Measurements from ENCODE around the gene CELF3. TPM values are rescaled to one million over a fixed set of nuclear protein-coding genes. Genes with fewer than 3 reads are reported as not detected.
"Not testable (repeated sequence)": the region's sequence is repeated elsewhere in the genome, so short reads cannot be mapped to it uniquely, and the experiment has no call there.

The CELF3 gene
- total RNA-seq, 1 donor from 2014 or later = not detected

DNA sequence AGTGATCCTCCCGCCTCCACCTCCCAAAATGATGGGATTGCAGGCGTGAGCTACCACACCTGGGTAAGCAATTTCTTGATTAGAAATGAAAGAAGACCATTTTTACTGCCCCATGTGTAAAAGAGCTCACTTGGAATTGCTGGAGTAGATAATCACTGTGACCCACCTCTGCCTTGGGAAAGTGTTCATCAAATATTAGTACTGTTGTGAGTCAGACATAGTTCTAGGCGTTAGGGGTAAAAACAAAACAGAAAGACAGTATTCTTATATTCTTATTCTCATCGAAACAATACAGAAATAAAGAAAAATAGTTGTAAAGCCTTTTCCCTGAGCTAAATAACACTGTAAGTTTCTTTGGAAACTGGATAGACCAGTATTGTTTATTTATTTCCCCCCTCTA, 36.2 kb downstream of the CELF3 start:
- H3K27me3 Mint-ChIP-seq (ENCODE audit: insufficient read depth) = no peaks in the 10 kb centered on the region
- H3K36me3 Mint-ChIP-seq (ENCODE audit: low read depth) = peaks cover 9% of the 10 kb centered on the region
- intact Hi-C loops (cut with micrococcal nuclease) = no loop called here
- no peak for DNase-seq (ENCODE audit: low spot score)
- H3K4me3 Mint-ChIP-seq = no peak overlapping the region
- no peak overlapping the region for H3K27ac Mint-ChIP-seq
- H3K4me1 Mint-ChIP-seq (ENCODE audit: low read depth) = no peaks in the 10 kb centered on the region
- no peaks in the 10 kb centered on the region for H3K9me3 Mint-ChIP-seq

DNA sequence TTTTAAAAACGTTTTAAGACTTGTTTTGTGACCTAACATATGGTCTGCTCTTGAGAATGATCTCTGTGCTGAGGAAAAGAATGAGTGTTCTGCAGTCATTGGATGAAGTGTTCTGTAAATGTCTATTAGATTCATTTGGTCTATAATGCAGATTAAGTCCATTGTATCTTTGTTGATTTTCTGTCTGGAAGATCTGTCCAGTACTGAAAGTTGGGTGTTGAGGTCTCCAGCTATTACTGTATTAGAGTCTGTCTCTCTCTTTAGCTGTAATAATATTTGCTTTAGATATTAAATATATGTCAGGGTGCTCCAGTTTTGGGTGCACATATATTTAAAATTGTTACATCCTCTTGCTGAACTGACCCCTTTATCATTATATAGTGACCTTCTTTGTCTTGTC, 43.2 kb downstream of the CELF3 start:
- no peak overlapping the region for H3K27ac Mint-ChIP-seq
- DNase-seq (ENCODE audit: low spot score) = no peak
- H3K36me3 Mint-ChIP-seq (ENCODE audit: low read depth) = peaks cover 30% of the 10 kb centered on the region
- no peaks in the 10 kb centered on the region for H3K9me3 Mint-ChIP-seq
- no peaks in the 10 kb centered on the region for H3K4me1 Mint-ChIP-seq (ENCODE audit: low read depth)
- no peaks in the 10 kb centered on the region for H3K27me3 Mint-ChIP-seq (ENCODE audit: insufficient read depth)
- intact Hi-C loops (cut with micrococcal nuclease) = no loop called here
- no peak overlapping the region for H3K4me3 Mint-ChIP-seq

DNA sequence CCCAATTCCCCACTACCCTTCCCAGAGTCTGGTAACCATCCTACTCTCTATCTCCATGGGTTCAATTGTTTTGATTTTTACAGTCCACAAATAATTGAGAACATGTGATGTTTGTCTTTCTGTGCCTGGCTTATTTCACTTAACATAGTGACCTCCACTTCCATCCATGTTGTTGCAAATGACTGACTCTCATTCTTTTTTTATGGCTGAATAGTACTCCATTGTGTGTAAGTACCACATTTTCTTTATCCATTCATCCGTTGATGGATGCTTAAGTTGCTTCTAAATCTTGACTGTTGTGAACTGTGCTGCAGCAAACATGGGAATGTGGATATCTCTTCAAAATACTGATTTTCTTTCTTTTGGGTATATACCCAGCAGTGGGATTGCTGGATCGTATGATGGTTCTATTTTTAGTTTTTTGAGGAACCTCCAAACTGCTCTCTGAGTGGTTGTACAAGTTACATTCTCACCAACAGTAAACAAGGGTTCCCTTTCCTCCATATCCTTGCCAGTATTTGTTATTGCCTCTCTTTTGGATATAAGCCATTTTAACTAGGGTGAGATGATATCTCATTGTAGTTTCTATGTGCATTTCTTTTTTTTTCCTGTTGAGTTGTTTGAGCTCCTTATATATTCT, 46.4 kb downstream of the CELF3 start:
- H3K27me3 Mint-ChIP-seq (ENCODE audit: insufficient read depth); DNase-seq (ENCODE audit: low spot score); intact Hi-C loops (cut with micrococcal nuclease); H3K4me3 Mint-ChIP-seq; H3K4me1 Mint-ChIP-seq (ENCODE audit: low read depth); H3K27ac Mint-ChIP-seq; H3K9me3 Mint-ChIP-seq: not testable (repeated sequence)
- peaks cover 36% of the 10 kb centered on the region for H3K36me3 Mint-ChIP-seq (ENCODE audit: low read depth)

DNA sequence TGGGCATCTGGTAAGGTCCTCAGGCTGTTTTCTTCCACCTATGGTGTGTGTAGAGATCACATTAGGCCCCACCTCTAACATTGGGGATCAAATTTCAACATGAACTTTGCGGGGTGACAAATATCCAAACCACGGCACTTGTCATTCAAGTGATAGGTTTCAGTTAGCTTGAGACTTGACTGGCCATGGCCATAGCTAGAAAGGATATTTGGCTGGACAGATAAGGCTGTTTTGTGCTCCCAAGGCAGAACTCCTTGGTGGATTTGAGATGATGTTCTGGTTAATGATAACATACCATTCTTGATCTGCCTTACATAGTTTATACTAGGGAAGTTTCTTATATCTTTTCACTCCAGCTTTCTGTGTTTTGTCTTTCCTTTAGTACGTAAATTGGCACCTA, 48.5 kb downstream of the CELF3 start:
- DNase-seq (ENCODE audit: low spot score) = no peak
- Mint-ChIP-seq H3K4me1 (ENCODE audit: low read depth) (no peaks in the 10 kb centered on the region), H3K36me3 (ENCODE audit: low read depth) (peaks cover 40% of the 10 kb centered on the region), H3K4me3 (no peak overlapping the region), H3K27me3 (ENCODE audit: insufficient read depth) (no peaks in the 10 kb centered on the region), H3K9me3 (no peaks in the 10 kb centered on the region), H3K27ac (no peak overlapping the region)
- intact Hi-C loops (cut with micrococcal nuclease) = no loop called here

DNA sequence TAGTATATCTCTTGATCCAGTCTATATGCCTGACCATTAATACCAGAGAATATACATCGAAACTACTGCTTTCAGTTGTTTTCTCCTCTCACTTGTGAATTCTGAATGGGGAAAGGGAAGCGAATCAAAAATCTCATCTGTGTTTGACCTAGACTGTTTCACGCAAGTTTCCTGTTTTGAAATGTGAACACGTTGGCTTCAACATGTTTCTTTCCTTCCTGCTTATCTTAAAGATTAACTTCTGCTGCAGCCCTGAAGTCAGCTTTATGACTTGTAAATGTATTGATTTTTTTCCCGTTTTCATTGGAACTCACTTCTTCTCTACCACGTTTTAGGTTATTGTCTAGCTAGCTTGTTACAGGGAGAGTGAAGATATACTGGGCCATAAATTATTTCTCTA, 54.9 kb downstream of the CELF3 start:
- Mint-ChIP-seq H3K4me1 (ENCODE audit: low read depth) (peaks cover 11% of the 10 kb centered on the region), H3K27ac (no peak overlapping the region), H3K9me3 (no peaks in the 10 kb centered on the region), H3K4me3 (no peak overlapping the region), H3K36me3 (ENCODE audit: low read depth) (peaks cover 22% of the 10 kb centered on the region), H3K27me3 (ENCODE audit: insufficient read depth) (no peaks in the 10 kb centered on the region)
- DNase-seq (ENCODE audit: low spot score) = no peak
- intact Hi-C loops (cut with micrococcal nuclease) = no loop called here

DNA sequence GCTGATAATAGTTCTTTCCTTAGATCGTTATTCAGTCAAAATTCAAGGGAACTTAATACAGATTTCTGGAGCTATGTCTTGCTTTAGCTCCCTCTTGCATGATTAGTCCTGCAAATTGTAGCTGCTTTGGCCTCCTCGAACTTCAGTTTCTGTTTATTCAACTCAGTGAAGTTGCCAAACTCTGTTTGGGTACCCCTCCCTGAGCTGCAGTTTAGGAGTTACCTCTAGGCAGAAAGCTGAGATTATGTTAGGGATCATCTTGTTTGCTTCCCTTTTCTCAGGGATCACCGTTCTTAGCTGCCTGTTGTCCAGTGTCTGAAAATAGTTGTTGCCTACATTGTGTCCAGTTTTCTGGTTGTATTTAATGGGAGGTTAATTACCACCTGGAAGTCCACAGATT, 61.2 kb downstream of the CELF3 start:
- no peak overlapping the region for H3K27ac Mint-ChIP-seq
- peaks cover 15% of the 10 kb centered on the region for H3K36me3 Mint-ChIP-seq (ENCODE audit: low read depth)
- H3K4me3 Mint-ChIP-seq = no peak overlapping the region
- no peaks in the 10 kb centered on the region for H3K27me3 Mint-ChIP-seq (ENCODE audit: insufficient read depth)
- intact Hi-C loops (cut with micrococcal nuclease) = no loop called here
- no peak for DNase-seq (ENCODE audit: low spot score)
- H3K4me1 Mint-ChIP-seq (ENCODE audit: low read depth) = peaks cover 20% of the 10 kb centered on the region
- H3K9me3 Mint-ChIP-seq = no peaks in the 10 kb centered on the region

DNA sequence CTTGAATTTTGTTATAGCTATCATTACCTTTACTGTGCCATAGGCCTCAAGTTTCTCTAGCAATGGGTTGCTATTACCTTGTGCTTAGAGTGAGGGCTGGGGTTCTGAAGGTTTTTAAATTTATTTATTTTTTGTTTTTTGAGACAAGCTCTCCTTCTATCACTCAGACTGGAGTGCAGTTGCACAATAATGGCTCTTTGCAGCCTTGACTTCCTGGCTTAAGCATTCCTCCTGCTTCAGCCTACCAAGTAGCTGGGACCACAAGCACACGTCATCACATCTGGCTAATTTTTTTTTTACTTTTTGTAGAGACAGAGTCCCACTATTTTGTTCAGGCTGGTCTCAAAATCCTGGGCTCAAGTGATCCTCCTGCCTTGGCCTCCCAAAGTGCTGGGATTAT, 63.2 kb downstream of the CELF3 start:
- Mint-ChIP-seq H3K4me1 (ENCODE audit: low read depth) (peaks cover 20% of the 10 kb centered on the region), H3K4me3 (no peak overlapping the region), H3K36me3 (ENCODE audit: low read depth) (peaks cover 12% of the 10 kb centered on the region), H3K27ac (no peak overlapping the region), H3K9me3 (no peaks in the 10 kb centered on the region), H3K27me3 (ENCODE audit: insufficient read depth) (no peaks in the 10 kb centered on the region)
- intact Hi-C loops (cut with micrococcal nuclease) = no loop called here
- no peak for DNase-seq (ENCODE audit: low spot score)

Other genes with a start within 250 kb of the CELF3 start
- gene CGN, start 205.4 kb downstream of the CELF3 start, total RNA-seq = 0.17 and 0.91 TPM in 2 replicates
- 1.9 and 2.3 TPM in 2 replicates for gene TUFT1, start 176.5 kb downstream of the CELF3 start, total RNA-seq
- 31.1 and 31.9 TPM in 2 replicates for gene SNX27, start 104.8 kb downstream of the CELF3 start, total RNA-seq
- gene RIIAD1, start 4.7 kb upstream of the CELF3 start, total RNA-seq = not detected in 2 replicates
- 136 and 141 TPM in 2 replicates for gene MRPL9, start 46.7 kb upstream of the CELF3 start, total RNA-seq
- 14.6 and 16.4 TPM in 2 replicates for gene TDRKH, start 73.7 kb upstream of the CELF3 start, total RNA-seq
- gene LINGO4, start 88.6 kb upstream of the CELF3 start, total RNA-seq = 0.07 and 0.10 TPM in 2 replicates
- 2.6 and 2.7 TPM in 2 replicates for gene RORC, start 115.0 kb upstream of the CELF3 start, total RNA-seq
- 1.0 and 1.2 TPM in 2 replicates for gene C2CD4D, start 123.0 kb upstream of the CELF3 start, total RNA-seq
- not detected in 2 replicates for gene THEM5, start 136.9 kb upstream of the CELF3 start, total RNA-seq
- gene THEM4, start 192.7 kb upstream of the CELF3 start, total RNA-seq = 24.7 and 27.5 TPM in 2 replicates

All from activated T-helper 1 cell treated with anti-CD3 and anti-CD28 coated beads, Interleukin-12 subunit alpha, Interleukin-12 subunit beta, Interleukin-2, Interleukin-4 antibody, amounts not matched to agents 30 ng/mL and 10 ng/mL and 1 ng/mL, durations not matched to agents 14 hours and 24 hours and 36 hours (primary cell).